ENCODE data around the gene GSTM1.

GRCh38 chr1:109733236-109733870 is 45.7 kb downstream of the GSTM1 start:
- TF ChIP-seq CTCF (IDR thresholded peaks at IDR 0.05), result no peak
- TF ChIP-seq POLR2A (IDR thresholded peaks at IDR 0.05), result no peak
